H1 (cell line): ENCODE data around the gene FGF1. TPM values are rescaled to one million over a fixed set of nuclear protein-coding genes. Genes with fewer than 3 reads are reported as not detected.

Source experiments
- CTCF ChIA-PET: fragments of 300-600 bp; sonication (Branson Sonifier 250); formaldehyde crosslinking; loops from one replicate; lab custom pipeline; 2021; ENCODE audit not compliant: partially characterized antibody; lab: Charles Lee
- POLR2A ChIA-PET: fragments of 300-600 bp; sonication (Branson Sonifier 250); formaldehyde crosslinking; loops from one replicate; lab custom pipeline; 2021; ENCODE audit warnings: inconsistent platforms; ENCODE audit not compliant: partially characterized antibody; lab: Charles Lee
- DNase-seq, 2 experiments: peaks; one replicate each; pipeline versions ENCODE4 v3.0.0 to v3.0.0-alpha.2; 2010 to 2022; ENCODE audit warnings: low spot score in 2 of 2, low read depth in 1 of 2, mixed read lengths in 1 of 2
- FAIRE-seq: peaks from 2 replicates; lab custom pipeline; 2011; peaks lifted over from hg19 to GRCh38; lab: Jason Lieb, UNC
- H2AFZ ChIP-seq: 2 replicates; pipeline ENCODE4 v1.8.1; 2012; ENCODE audit warnings: low read length, inconsistent platforms
- H2AK5ac ChIP-seq: 2 replicates; pipeline ENCODE4 v1.6.1; 2013; ENCODE audit warnings: low read depth, low read length
- H2BK120ac ChIP-seq: replicated peaks from 2 replicates; pipeline ENCODE3; 2013; ENCODE audit warnings: low read depth, low read length, inconsistent platforms
- H2BK12ac ChIP-seq: 2 replicates; pipeline ENCODE4 v1.6.1; 2013; ENCODE audit warnings: low read depth, low read length
- H2BK15ac ChIP-seq: 2 replicates; pipeline ENCODE4 v1.6.1; 2013; ENCODE audit warnings: low read length
- H2BK20ac ChIP-seq: 2 replicates; pipeline ENCODE4 v1.6.1; 2013; ENCODE audit warnings: low read length
- H2BK5ac ChIP-seq: 2 replicates; pipeline ENCODE4 v1.6.1; 2013; ENCODE audit warnings: low read depth, low read length
- H3K14ac ChIP-seq: 2 replicates; pipeline ENCODE4 v1.6.1; 2013; ENCODE audit warnings: inconsistent platforms; ENCODE audit not compliant: insufficient read length
- H3K18ac ChIP-seq: 2 replicates; pipeline ENCODE4 v1.6.1; 2013; ENCODE audit warnings: low read length; ENCODE audit errors: extremely low read depth
- H3K23ac ChIP-seq: 2 replicates; pipeline ENCODE4 v1.6.1; 2013; ENCODE audit warnings: inconsistent platforms; ENCODE audit not compliant: insufficient read length
- H3K23me2 ChIP-seq: 2 replicates; pipeline ENCODE4 v1.6.1; 2013; ENCODE audit warnings: low read depth, low read length
- H3K27ac ChIP-seq: 2 replicates; pipeline ENCODE4 v1.6.1; 2011; ENCODE audit warnings: low read depth, low read length, inconsistent platforms
- H3K27me3 ChIP-seq, 4 experiments: replicated peaks in 1 of 4; 1 replicate in 1 of 4; 2 replicates in 3 of 4; pipeline versions ENCODE4 v1.6.1 to v1.8.1; 2011 to 2013; ENCODE audit warnings: low read length in 3 of 4, mild to moderate bottlenecking in 3 of 4, inconsistent platforms in 2 of 4, mixed read lengths in 2 of 4, moderate library complexity in 1 of 4; ENCODE audit not compliant: control insufficient read depth in 3 of 4, insufficient read depth in 3 of 4; ENCODE audit errors: extremely low read depth in 1 of 4
- H3K36me3 ChIP-seq, 4 experiments: 2 replicates each; pipeline versions ENCODE4 v1.6.1 to v1.8.1; 2011 to 2013; ENCODE audit warnings: mild to moderate bottlenecking in 4 of 4, low read length in 3 of 4, moderate library complexity in 2 of 4, control low read depth in 1 of 4, inconsistent platforms in 1 of 4; ENCODE audit not compliant: insufficient read depth in 4 of 4, control insufficient read depth in 2 of 4
- H3K4ac ChIP-seq: replicated peaks from 2 replicates; pipeline ENCODE3; 2013; ENCODE audit warnings: low read length, low read depth, mixed read lengths, inconsistent platforms; ENCODE audit not compliant: insufficient read length
- H3K4me1 ChIP-seq, 4 experiments: replicated peaks in 1 of 4; 1 replicate in 1 of 4; 2 replicates in 3 of 4; pipeline versions ENCODE4 v1.6.1 to v1.8.1; 2011 to 2013; ENCODE audit warnings: low read length in 3 of 4, inconsistent platforms in 2 of 4, mixed read lengths in 1 of 4; ENCODE audit not compliant: insufficient read depth in 4 of 4, control insufficient read depth in 3 of 4
- H3K4me2 ChIP-seq, 2 experiments: 2 replicates each; pipeline versions ENCODE4 v1.6.1 to v1.8.1; 2011 to 2013; ENCODE audit warnings: low read depth in 2 of 2, low read length in 2 of 2, control low read depth in 1 of 2, inconsistent platforms in 1 of 2, mild to moderate bottlenecking in 1 of 2; ENCODE audit not compliant: insufficient read depth in 1 of 2
- H3K4me3 ChIP-seq, 4 experiments: fragments of 200-600, 300-600 bp in 1 of 4; sonication (generic), shearing (Covaris generic), sonication (Bioruptor Twin) in 1 of 4; 2 replicates each; pipeline versions ENCODE4 v1.5.1 to v1.8.1; 2011 to 2016; ENCODE audit warnings: low read length in 4 of 4, low read depth in 3 of 4, control low read depth in 2 of 4, inconsistent platforms in 2 of 4, mild to moderate bottlenecking in 2 of 4, mixed read lengths in 1 of 4, moderate library complexity in 1 of 4; ENCODE audit not compliant: insufficient read depth in 2 of 4; ENCODE audit errors: extremely low read depth in 1 of 4
- H3K56ac ChIP-seq: replicated peaks from 2 replicates; pipeline ENCODE3; 2013; ENCODE audit warnings: low read depth, mild to moderate bottlenecking, mixed read lengths, low read length, inconsistent platforms; ENCODE audit not compliant: insufficient read length
- H3K79me1 ChIP-seq: 2 replicates; pipeline ENCODE4 v1.6.1; 2013; ENCODE audit warnings: low read depth, low read length, control low read depth
- H3K79me2 ChIP-seq, 2 experiments: 2 replicates each; pipeline versions ENCODE4 v1.6.1 to v1.8.1; 2012 to 2013; ENCODE audit warnings: low read length in 2 of 2, mild to moderate bottlenecking in 2 of 2, inconsistent platforms in 1 of 2; ENCODE audit not compliant: insufficient read depth in 2 of 2, control insufficient read depth in 1 of 2
- H3K9ac ChIP-seq, 4 experiments: replicated peaks in 1 of 4; 1 replicate in 1 of 4; 2 replicates in 3 of 4; pipeline versions ENCODE4 v1.6.1 to v1.8.1; 2011 to 2013; ENCODE audit warnings: low read depth in 3 of 4, low read length in 3 of 4, control low read depth in 2 of 4, mild to moderate bottlenecking in 2 of 4, moderate library complexity in 2 of 4, inconsistent platforms in 1 of 4; ENCODE audit errors: extremely low read depth in 1 of 4
- H3K9me3 ChIP-seq, 2 experiments: 2 replicates each; pipeline versions ENCODE4 v1.6.1 to v1.8.1; 2012 to 2013; ENCODE audit warnings: mild to moderate bottlenecking in 2 of 2, moderate library complexity in 2 of 2, control low read depth in 1 of 2, inconsistent platforms in 1 of 2, low read depth in 1 of 2, low read length in 1 of 2, mixed read lengths in 1 of 2; ENCODE audit not compliant: insufficient read depth in 2 of 2
- H4K20me1 ChIP-seq, 2 experiments: replicated peaks in 1 of 2; 2 replicates each; pipeline versions ENCODE3 to v1.8.1; 2011 to 2013; ENCODE audit warnings: inconsistent platforms in 2 of 2, low read length in 2 of 2, mild to moderate bottlenecking in 1 of 2; ENCODE audit not compliant: insufficient read depth in 2 of 2, control insufficient read depth in 1 of 2
- H4K5ac ChIP-seq: 2 replicates; pipeline ENCODE4 v1.6.1; 2013; ENCODE audit warnings: low read length, low read depth, mixed read lengths, inconsistent platforms; ENCODE audit not compliant: insufficient read length
- H4K8ac ChIP-seq: 2 replicates; pipeline ENCODE4 v1.8.0; 2013; ENCODE audit warnings: mild to moderate bottlenecking, moderate library complexity, low read length, inconsistent platforms; ENCODE audit not compliant: insufficient read depth; ENCODE audit errors: extremely low read depth
- H4K91ac ChIP-seq: replicated peaks from 2 replicates; pipeline ENCODE3; 2013; ENCODE audit warnings: low read length, mixed read lengths, inconsistent platforms; ENCODE audit not compliant: insufficient read length
- CEBPB ChIP-seq: IDR thresholded peaks from 2 replicates; pipeline ENCODE4 v1.6.1; 2012; ENCODE audit warnings: low read depth, low read length
- MAFK ChIP-seq: IDR thresholded peaks from 2 replicates; pipeline ENCODE4 v1.6.1; 2012; ENCODE audit warnings: low read depth, mild to moderate bottlenecking, improper control_type of control experiment, low read length
- POLR2AphosphoS5 ChIP-seq: IDR thresholded peaks from 2 replicates; pipeline ENCODE4 v1.6.1; 2011; ENCODE audit warnings: low read depth, low read length
- RBBP5 ChIP-seq: IDR thresholded peaks from 2 replicates; pipeline ENCODE4 v1.7.1; 2012; ENCODE audit warnings: low read depth, mild to moderate bottlenecking, inconsistent platforms, low read length, moderate library complexity, borderline replicate concordance
- SAP30 ChIP-seq: fragments of 300-600 bp; sonication (generic); IDR thresholded peaks from 2 replicates; pipeline ENCODE4 v1.7.1; 2012; ENCODE audit warnings: low read length, moderate library complexity, mild to moderate bottlenecking, inconsistent platforms; ENCODE audit not compliant: insufficient read depth, insufficient replicate concordance
- SP4 ChIP-seq: IDR thresholded peaks from 2 replicates; pipeline ENCODE4 v1.6.1; 2012; ENCODE audit warnings: low read length, inconsistent platforms
- TAF7 ChIP-seq: optimal IDR thresholded peaks from 2 replicates; pipeline ENCODE3; 2011; ENCODE audit warnings: low read depth, mild to moderate bottlenecking, inconsistent platforms, low read length, moderate library complexity, borderline replicate concordance
- TEAD4 ChIP-seq: IDR thresholded peaks from 2 replicates; pipeline ENCODE4 v1.6.1; 2012; ENCODE audit warnings: low read depth, low read length, inconsistent platforms, mixed read lengths
- WGBS, 2 experiments: shearing (Covaris generic) in 1 of 2; methylation state at CpG; one replicate each; pipeline versions ENCODE4 v1.1.6 to v1.1.7; 2013 to 2015; ENCODE audit warnings: low lambda C conversion rate in 2 of 2, mixed read lengths in 2 of 2, inconsistent platforms in 1 of 2, low coverage in 1 of 2, missing lambda C conversion rate in 1 of 2; ENCODE audit not compliant: insufficient replicate concordance in 2 of 2, insufficient coverage in 1 of 2, insufficient read length in 1 of 2; ENCODE audit errors: extremely low coverage in 1 of 2, missing lambda C conversion rate in 1 of 2; 5-methylcytosine and 5-hydroxymethylcytosine counted together
- polyA plus RNA-seq, 7 experiments: library from polyadenylated mRNA; depleted of rRNA in 3 of 7; stranded (reverse) in 5 of 7; unstranded in 2 of 7; fragments of >200 nt in 5 of 7; fragments of 200-250 nt in 2 of 7; gene quantifications; 1 replicate in 5 of 7; 2 replicates in 1 of 7; 4 replicates in 1 of 7; pipeline versions ENCODE4 v1.2.1 to v1.2.3, GENCODE V29; 2011 to 2013; ENCODE audit warnings: missing spikeins in 2 of 7, mixed read lengths in 2 of 7
- total RNA-seq: library from RNA; stranded (reverse); fragmentation: NEBNext Ultra II Directional; extraction: Animal tissue kit (Norgen Biotek cat#: 25700); gene quantifications from 2 replicates; pipeline ENCODE4 v1.2.1, GENCODE V29; 2021
- TF ChIP-seq, protein P1 (sequence below): IDR thresholded peaks from 2 replicates; pipeline ENCODE4 v1.6.1; 2011; ENCODE audit warnings: low read length, improper control_type of control experiment

The FGF1 gene
- total and polyA plus RNA-seq, 2 of the 8 experiments (the other 6 are each of a cell fraction or from before 2014, with no cell fraction given), result 0.30 to 0.50 TPM

DNA sequence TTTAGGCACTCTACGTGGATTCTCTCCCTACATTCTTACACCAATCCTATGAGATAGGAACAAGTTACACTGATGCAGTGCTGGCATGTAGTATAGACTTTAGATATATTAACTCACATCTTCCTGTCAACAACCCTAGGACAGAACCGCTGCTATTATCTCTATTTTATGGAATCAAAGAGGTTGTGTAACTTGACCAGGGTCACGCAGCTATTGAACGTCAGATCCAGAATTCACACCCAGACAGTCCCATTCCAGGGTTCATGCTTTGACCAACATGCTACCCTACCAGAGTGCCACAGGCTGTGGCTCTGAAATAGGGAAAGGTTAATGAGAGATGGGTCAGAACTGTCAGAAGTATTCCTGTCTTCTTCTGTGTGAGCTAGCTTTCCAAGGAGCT is 9.6 kb downstream of the FGF1 start:
- H2BK120ac ChIP-seq, result no peak overlapping the region
- H3K4me1 ChIP-seq, result peaks cover 0 to 3% (median 0%) of the 10 kb centered on the region in 4 experiments; a peak in 1 of 7 replicates
- no peak overlapping the region for H2BK20ac ChIP-seq
- no peaks in the 10 kb centered on the region for H4K20me1 ChIP-seq
- no peak overlapping the region for H3K23ac ChIP-seq
- H3K23me2 ChIP-seq, result no peaks in the 10 kb centered on the region
- H4K8ac ChIP-seq, result no peak overlapping the region
- H3K4me2 ChIP-seq, result no peak overlapping the region
- WGBS, 2 experiments, result 91% methylated on average over 4 of the region's 4 CpGs; no CpG with 5 or more reads in 1 of the 2 experiments
- H3K4me3 ChIP-seq, result no peak overlapping the region
- no peaks in the 10 kb centered on the region for H3K79me1 ChIP-seq
- no peak overlapping the region for H3K9ac ChIP-seq
- CTCF ChIA-PET, result interaction anchor here (0.9 to 3.4 kb wide), 10 partner anchors 9 to 65 kb away, joined by 3 to 23 read pairs (median 4); partner anchors contain the start of gene FGF1
- no peak for FAIRE-seq
- no peak overlapping the region for H2AK5ac ChIP-seq
- no peak overlapping the region for H3K27ac ChIP-seq
- POLR2A ChIA-PET, result interaction anchor here (1.4 to 1.8 kb wide), 2 partner anchors 30 to 36 kb away, joined by 3 to 4 read pairs; no protein-coding TSS in a partner anchor
- no peaks in the 10 kb centered on the region for H3K79me2 ChIP-seq
- H3K18ac ChIP-seq, result no peak overlapping the region
- no peak overlapping the region for H4K5ac ChIP-seq
- TF ChIP-seq TAF7 (no peak), TEAD4 (no peak), MAFK (no peak), RBBP5 (no peak), POLR2AphosphoS5 (no peak), CEBPB (no peak), SP4 (no peak), SAP30 (no peak)
- TF ChIP-seq, protein P1, sequence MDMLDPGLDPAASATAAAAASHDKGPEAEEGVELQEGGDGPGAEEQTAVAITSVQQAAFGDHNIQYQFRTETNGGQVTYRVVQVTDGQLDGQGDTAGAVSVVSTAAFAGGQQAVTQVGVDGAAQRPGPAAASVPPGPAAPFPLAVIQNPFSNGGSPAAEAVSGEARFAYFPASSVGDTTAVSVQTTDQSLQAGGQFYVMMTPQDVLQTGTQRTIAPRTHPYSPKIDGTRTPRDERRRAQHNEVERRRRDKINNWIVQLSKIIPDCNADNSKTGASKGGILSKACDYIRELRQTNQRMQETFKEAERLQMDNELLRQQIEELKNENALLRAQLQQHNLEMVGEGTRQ, result no peak
- H3K14ac ChIP-seq, result no peak overlapping the region
- no peak overlapping the region for H3K4ac ChIP-seq
- no peak for DNase-seq
- no peaks in the 10 kb centered on the region for H3K9me3 ChIP-seq
- H3K27me3 ChIP-seq, result no peaks in the 10 kb centered on the region; a peak in 2 of 7 replicates
- no peak overlapping the region for H2AFZ ChIP-seq
- no peak overlapping the region for H3K56ac ChIP-seq
- no peaks in the 10 kb centered on the region for H3K36me3 ChIP-seq
- no peak overlapping the region for H4K91ac ChIP-seq
- H2BK12ac ChIP-seq, result no peak overlapping the region
- no peak overlapping the region for H2BK5ac ChIP-seq
- no peak overlapping the region for H2BK15ac ChIP-seq
